IPS-NIHi7 (cell line): ENCODE data around the gene DDX10.

Experiments
- DNase-seq: peaks from one replicate; pipeline ENCODE4 v3.0.0; 2012; ENCODE audit warnings: mixed read lengths; ENCODE audit errors: extremely low spot score

The DDX10 gene

GRCh38 chr11:108983636-108984420 is 319.0 kb downstream of the DDX10 start:
- DNase-seq: no peak

GRCh38 chr11:108984523-108984922 is 319.7 kb downstream of the DDX10 start:
- DNase-seq: no peak

GRCh38 chr11:108985236-108985944 is 320.5 kb downstream of the DDX10 start:
- DNase-seq: no peak

GRCh38 chr11:108985945-108986279 is 321.0 kb downstream of the DDX10 start:
- DNase-seq: no peak
